ENCODE data around the gene CAMKMT.
"Not testable (repeated sequence)": the region's sequence is repeated elsewhere in the genome, so short reads cannot be mapped to it uniquely, and the experiment has no call there.

The CAMKMT gene

GRCh38 chr2:44496130-44496529 is 134.4 kb downstream of the CAMKMT start:
- Histone ChIP-seq H3K27ac (no peak overlapping the region), H3K4me3 (ENCODE audit: low read depth in 1 of 2, low read length in 1 of 2) (no peak overlapping the region), H3K27me3 (no peaks in the 10 kb centered on the region), H3K9me3 (no peaks in the 10 kb centered on the region), H3K36me3 (no peaks in the 10 kb centered on the region), H3K4me1 (ENCODE audit: control insufficient read depth in 1 of 2, insufficient read depth in 1 of 2, low read depth in 1 of 2, low read length in 1 of 2) (no peaks in the 10 kb centered on the region)
- TF ChIP-seq CTCF (IDR thresholded peaks at IDR 0.05), result no peak

- no peaks in the 10 kb centered on the region for H3K4me1 ChIP-seq (ENCODE audit: control insufficient read depth in 1 of 2, insufficient read depth in 1 of 2, low read depth in 1 of 2, low read length in 1 of 2)
- no peak overlapping the region for H3K4me3 ChIP-seq (ENCODE audit: low read depth in 1 of 2, low read length in 1 of 2)
- H3K9me3 ChIP-seq, result no peaks in the 10 kb centered on the region
- no peak for TF ChIP-seq CTCF (IDR thresholded peaks at IDR 0.05)
- H3K27me3 ChIP-seq, result no peaks in the 10 kb centered on the region
- no peak overlapping the region for H3K27ac ChIP-seq
- no peaks in the 10 kb centered on the region for H3K36me3 ChIP-seq
Observed at GRCh38 chr2:44498551-44498950, 136.8 kb downstream of the CAMKMT start.

GRCh38 chr2:44505664-44506063 is 143.9 kb downstream of the CAMKMT start:
- not testable (repeated sequence) for H3K9me3 ChIP-seq; H3K4me3 ChIP-seq (ENCODE audit: low read depth in 1 of 2, low read length in 1 of 2); H3K36me3 ChIP-seq; H3K27ac ChIP-seq; H3K27me3 ChIP-seq; H3K4me1 ChIP-seq (ENCODE audit: control insufficient read depth in 1 of 2, insufficient read depth in 1 of 2, low read depth in 1 of 2, low read length in 1 of 2)

- Histone ChIP-seq H3K9me3 (no peaks in the 10 kb centered on the region), H3K4me1 (ENCODE audit: control insufficient read depth in 1 of 2, insufficient read depth in 1 of 2, low read depth in 1 of 2, low read length in 1 of 2) (no peaks in the 10 kb centered on the region), H3K27me3 (no peaks in the 10 kb centered on the region), H3K27ac (no peak overlapping the region), H3K36me3 (no peaks in the 10 kb centered on the region), H3K4me3 (ENCODE audit: low read depth in 1 of 2, low read length in 1 of 2) (no peak overlapping the region)
- TF ChIP-seq CTCF (IDR thresholded peaks at IDR 0.05), result no peak
Observed at GRCh38 chr2:44510246-44510645, 148.5 kb downstream of the CAMKMT start.

GRCh38 chr2:44515416-44515815 is 153.7 kb downstream of the CAMKMT start:
- H3K9me3 ChIP-seq, result no peaks in the 10 kb centered on the region
- no peaks in the 10 kb centered on the region for H3K27me3 ChIP-seq
- no peak overlapping the region for H3K27ac ChIP-seq
- no peaks in the 10 kb centered on the region for H3K4me1 ChIP-seq (ENCODE audit: control insufficient read depth in 1 of 2, insufficient read depth in 1 of 2, low read depth in 1 of 2, low read length in 1 of 2)
- no peak overlapping the region for H3K4me3 ChIP-seq (ENCODE audit: low read depth in 1 of 2, low read length in 1 of 2)
- TF ChIP-seq CTCF (IDR thresholded peaks at IDR 0.05), result no peak
- H3K36me3 ChIP-seq, result no peaks in the 10 kb centered on the region

GRCh38 chr2:44519026-44519425 is 157.3 kb downstream of the CAMKMT start:
- Histone ChIP-seq H3K27me3 (no peaks in the 10 kb centered on the region), H3K36me3 (no peaks in the 10 kb centered on the region), H3K4me1 (ENCODE audit: control insufficient read depth in 1 of 2, insufficient read depth in 1 of 2, low read depth in 1 of 2, low read length in 1 of 2) (no peaks in the 10 kb centered on the region), H3K27ac (no peak overlapping the region), H3K9me3 (peaks cover 16% of the 10 kb centered on the region), H3K4me3 (ENCODE audit: low read depth in 1 of 2, low read length in 1 of 2) (no peak overlapping the region)
- TF ChIP-seq CTCF (IDR thresholded peaks at IDR 0.05), result no peak
